Smooth muscle cell (in vitro differentiated cells): ENCODE measurements around the gene SORCS2. TPM values are rescaled to one million over a fixed set of nuclear protein-coding genes. Genes with fewer than 3 reads are reported as not detected.

Source experiments
- DNase-seq: peaks from one replicate; lab custom pipeline; 2025; ENCODE audit not compliant: unreplicated experiment; lab: John Stamatoyannopoulos, UW
- H2AFZ ChIP-seq: fragments of 200-600 bp; sonication (generic); 2 replicates; pipeline ENCODE4 v1.6.0; 2016; ENCODE audit warnings: antibody characterized with exemption, low read depth, mild to moderate bottlenecking
- H3F3A ChIP-seq: fragments of 200-600 bp; sonication (generic); 2 replicates; pipeline ENCODE4 v1.6.0; 2017; ENCODE audit warnings: antibody characterized with exemption, low read depth
- H3K27ac ChIP-seq: fragments of 200-600 bp; sonication (generic); 2 replicates; pipeline ENCODE4 v1.5.1; 2016; ENCODE audit warnings: low read depth, mild to moderate bottlenecking
- H3K27me3 ChIP-seq: fragments of 200-600 bp; sonication (generic); 2 replicates; pipeline ENCODE4 v1.6.1; 2016; ENCODE audit warnings: low read depth, mild to moderate bottlenecking
- H3K36me3 ChIP-seq: fragments of 200-600 bp; sonication (generic); 2 replicates; pipeline ENCODE4 v1.5.1; 2016; ENCODE audit warnings: low read depth
- H3K4me1 ChIP-seq: fragments of 200-600 bp; sonication (generic); 2 replicates; pipeline ENCODE4 v1.5.1; 2016; ENCODE audit warnings: low read depth
- H3K4me2 ChIP-seq: fragments of 200-600 bp; sonication (generic); 2 replicates; pipeline ENCODE4 v1.6.0; 2016; ENCODE audit warnings: mild to moderate bottlenecking
- H3K4me3 ChIP-seq: fragments of 200-600 bp; sonication (generic); 2 replicates; pipeline ENCODE4 v1.5.1; 2016; ENCODE audit warnings: mild to moderate bottlenecking
- H3K79me2 ChIP-seq: fragments of 200-600 bp; sonication (generic); 2 replicates; pipeline ENCODE4 v1.6.0; 2016; ENCODE audit warnings: low read depth, mild to moderate bottlenecking
- H3K9ac ChIP-seq: fragments of 200-600 bp; sonication (generic); 2 replicates; pipeline ENCODE4 v1.6.0; 2016; ENCODE audit warnings: low read depth
- H3K9me3 ChIP-seq: fragments of 200-600 bp; sonication (generic); replicated peaks from 2 replicates; pipeline ENCODE4 v1.5.1; 2016; ENCODE audit warnings: low read depth
- H4K20me1 ChIP-seq: fragments of 200-600 bp; sonication (generic); 2 replicates; pipeline ENCODE4 v1.6.0; 2016; ENCODE audit warnings: low read depth
- WGBS: methylation state at CpG from one replicate; pipeline ENCODE4 v1.1.7; 2016; ENCODE audit warnings: low lambda C conversion rate; 5-methylcytosine and 5-hydroxymethylcytosine counted together
- polyA plus RNA-seq: library from polyadenylated mRNA; unstranded; fragments of >200 nt; fragmentation: Nextera tagmentation; extraction: Ambion mirVana; gene quantifications from 2 replicates; pipeline ENCODE4 v1.2.1, GENCODE V29; 2016
- total RNA-seq: library from RNA; depleted of rRNA; stranded (reverse); fragments of >200 nt; gene quantifications from 2 replicates; pipeline ENCODE4 v1.2.3, GENCODE V29; 2014
- TF ChIP-seq, protein P1 (sequence below): fragments of 200-600 bp; sonication (generic); IDR thresholded peaks from 2 replicates; pipeline ENCODE4 v1.5.1; 2017; ENCODE audit warnings: borderline replicate concordance, mild to moderate bottlenecking, antibody characterized with exemption; ENCODE audit not compliant: insufficient read depth, poor library complexity, severe bottlenecking

The SORCS2 gene
- total and polyA plus RNA-seq, 2 experiments from 2014 or later = 5.2 to 9.3 TPM

DNA sequence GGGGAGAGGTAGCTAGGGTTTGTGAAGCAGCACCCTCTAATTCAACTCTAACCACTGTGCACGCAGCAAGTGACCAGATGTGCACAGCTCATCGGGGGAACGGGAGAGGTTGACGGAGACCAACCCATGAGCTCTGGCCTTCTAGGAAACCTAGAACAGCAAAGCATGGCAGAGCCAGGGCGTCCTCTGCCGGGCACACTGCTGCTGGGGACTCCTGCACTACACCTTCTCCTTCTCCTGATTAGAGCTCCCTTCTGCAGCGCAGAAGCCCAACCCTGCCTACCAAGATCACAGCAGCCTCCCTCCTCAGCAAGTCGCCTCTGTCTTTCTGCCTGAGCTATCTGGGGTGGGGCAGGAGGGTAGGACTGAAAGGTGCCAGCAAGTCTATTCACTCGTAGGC, 494.7 kb downstream of the SORCS2 start:
- H3K4me1 ChIP-seq = no peaks in the 10 kb centered on the region
- no peaks in the 10 kb centered on the region for H3K27me3 ChIP-seq
- H3K9me3 ChIP-seq = no peaks in the 10 kb centered on the region
- H3K4me3 ChIP-seq = no peak overlapping the region
- H2AFZ ChIP-seq = no peak overlapping the region
- 90% methylated on average over 9 of the region's 9 CpGs for WGBS
- no peak overlapping the region for H3K27ac ChIP-seq
- H3K79me2 ChIP-seq = no peaks in the 10 kb centered on the region
- H3K9ac ChIP-seq = no peak overlapping the region
- TF ChIP-seq, protein P1, sequence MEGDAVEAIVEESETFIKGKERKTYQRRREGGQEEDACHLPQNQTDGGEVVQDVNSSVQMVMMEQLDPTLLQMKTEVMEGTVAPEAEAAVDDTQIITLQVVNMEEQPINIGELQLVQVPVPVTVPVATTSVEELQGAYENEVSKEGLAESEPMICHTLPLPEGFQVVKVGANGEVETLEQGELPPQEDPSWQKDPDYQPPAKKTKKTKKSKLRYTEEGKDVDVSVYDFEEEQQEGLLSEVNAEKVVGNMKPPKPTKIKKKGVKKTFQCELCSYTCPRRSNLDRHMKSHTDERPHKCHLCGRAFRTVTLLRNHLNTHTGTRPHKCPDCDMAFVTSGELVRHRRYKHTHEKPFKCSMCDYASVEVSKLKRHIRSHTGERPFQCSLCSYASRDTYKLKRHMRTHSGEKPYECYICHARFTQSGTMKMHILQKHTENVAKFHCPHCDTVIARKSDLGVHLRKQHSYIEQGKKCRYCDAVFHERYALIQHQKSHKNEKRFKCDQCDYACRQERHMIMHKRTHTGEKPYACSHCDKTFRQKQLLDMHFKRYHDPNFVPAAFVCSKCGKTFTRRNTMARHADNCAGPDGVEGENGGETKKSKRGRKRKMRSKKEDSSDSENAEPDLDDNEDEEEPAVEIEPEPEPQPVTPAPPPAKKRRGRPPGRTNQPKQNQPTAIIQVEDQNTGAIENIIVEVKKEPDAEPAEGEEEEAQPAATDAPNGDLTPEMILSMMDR = no peak
- no peaks in the 10 kb centered on the region for H3F3A ChIP-seq
- H4K20me1 ChIP-seq = no peaks in the 10 kb centered on the region
- no peak overlapping the region for H3K4me2 ChIP-seq
- no peak for DNase-seq
- no peaks in the 10 kb centered on the region for H3K36me3 ChIP-seq

DNA sequence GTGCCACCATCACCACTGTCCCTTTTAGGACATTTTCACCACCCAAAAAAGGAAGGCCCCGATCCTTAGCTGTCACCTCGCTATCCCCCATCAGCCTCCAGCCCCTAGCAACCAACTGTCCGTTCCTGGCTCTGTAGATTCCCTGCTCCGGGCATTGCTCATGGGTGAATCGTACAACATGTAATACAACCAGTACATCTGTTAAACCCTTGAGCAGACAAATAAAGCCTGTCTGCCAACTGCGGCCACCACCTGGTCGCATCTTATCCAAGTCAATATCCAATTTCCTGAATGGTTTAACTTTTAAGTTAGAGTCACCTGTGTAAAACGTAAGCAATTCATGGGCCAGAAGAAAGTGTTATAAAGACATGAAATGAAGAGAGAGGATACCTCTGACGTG, 495.5 kb downstream of the SORCS2 start:
- Histone ChIP-seq H3K27me3 (no peaks in the 10 kb centered on the region), H4K20me1 (no peaks in the 10 kb centered on the region), H3K4me3 (no peak overlapping the region), H3K9me3 (no peaks in the 10 kb centered on the region), H2AFZ (no peak overlapping the region), H3K36me3 (no peaks in the 10 kb centered on the region), H3K4me2 (no peak overlapping the region), H3K4me1 (no peaks in the 10 kb centered on the region), H3K79me2 (no peaks in the 10 kb centered on the region), H3K9ac (no peak overlapping the region), H3K27ac (no peak overlapping the region), H3F3A (no peaks in the 10 kb centered on the region)
- no peak for DNase-seq
- TF ChIP-seq, protein P1 = no peak
- 95% methylated on average over 9 of the region's 9 CpGs for WGBS

DNA sequence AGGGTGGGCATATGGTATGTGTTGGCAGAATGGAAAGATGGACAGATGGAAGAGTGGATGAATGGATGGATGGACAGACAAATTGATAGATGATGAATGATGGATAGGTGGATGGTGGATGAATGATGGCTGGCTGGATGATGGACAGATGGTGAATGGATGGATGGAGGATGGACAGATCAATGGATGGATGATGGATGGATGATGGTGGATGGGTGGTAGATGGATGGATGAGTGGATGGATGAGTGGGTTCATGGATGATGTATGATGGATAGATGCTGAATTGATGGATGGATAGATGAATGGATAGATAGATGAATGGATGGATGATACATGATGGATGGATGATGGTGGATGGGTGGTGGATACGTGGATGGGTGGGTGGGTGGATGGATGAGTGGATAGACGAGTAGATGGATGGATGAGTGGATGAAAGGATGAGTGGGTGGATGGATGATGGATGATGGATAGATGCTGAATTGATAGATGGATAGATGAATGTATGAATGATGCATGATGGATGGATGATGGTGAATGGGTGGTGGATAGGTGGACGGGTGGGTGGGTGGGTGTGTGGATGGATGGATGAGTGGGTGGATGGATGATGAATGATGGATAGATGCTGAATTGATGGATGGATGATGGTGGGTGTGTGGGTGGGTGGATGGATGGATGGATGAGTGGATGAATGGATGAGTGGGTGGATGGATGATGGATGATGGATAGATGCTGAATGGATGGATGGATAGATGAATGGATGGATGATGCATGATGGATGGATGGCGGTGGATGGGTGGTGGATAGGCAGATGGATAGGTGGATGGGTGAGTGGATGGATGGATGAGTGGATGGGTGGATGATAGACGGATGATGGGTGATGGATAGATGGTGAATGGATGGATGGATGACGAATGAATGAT, 497.7 kb downstream of the SORCS2 start:
- TF ChIP-seq, protein P1 = no peak
- 80% methylated on average over 5 of the region's 6 CpGs for WGBS
- Histone ChIP-seq H3K4me2 (no peak overlapping the region), H4K20me1 (no peaks in the 10 kb centered on the region), H3K27me3 (no peaks in the 10 kb centered on the region), H2AFZ (no peak overlapping the region), H3K4me3 (no peak overlapping the region), H3K4me1 (no peaks in the 10 kb centered on the region), H3K27ac (no peak overlapping the region), H3K36me3 (no peaks in the 10 kb centered on the region), H3F3A (no peaks in the 10 kb centered on the region), H3K9ac (no peak overlapping the region), H3K79me2 (no peaks in the 10 kb centered on the region), H3K9me3 (no peaks in the 10 kb centered on the region)
- no peak for DNase-seq
